GM19351 (cell line): ENCODE results near the gene NCF2.

Experiments
- ATAC-seq: cut with Tn5 transposase; IDR thresholded peaks from one replicate; pipeline ENCODE4 v1.9.1; 2021; ENCODE audit warnings: mild to moderate bottlenecking, moderate library complexity; ENCODE audit not compliant: unreplicated experiment

Gene NCF2

GRCh38 chr1:183506561-183506960 lies 83.7 kb downstream of the NCF2 start:
- no peak for ATAC-seq
